ENCODE results near the gene FEM1B. TPM values are rescaled to one million over a fixed set of nuclear protein-coding genes. Genes with fewer than 3 reads are reported as not detected.

Gene FEM1B
- total RNA-seq, 4 donors from 2014 or later = 53.1 to 71.5 (median 56.5) TPM

- Histone ChIP-seq H3K27me3 (no peaks in the 10 kb centered on the region), H3K4me1 (peaks cover 68 to 79% (median 74%) of the 10 kb centered on the region in 4 donors), H3K4me3 (peak overlapping the region; percentile 91 to 98 (median 95)), H3K27ac (replicated peaks in 1 of 4) (peak overlapping the region; percentile 96 to 99 (median 98)), H3K36me3 (peaks cover 0 to 14% (median 8%) of the 10 kb centered on the region in 4 donors), H3K9me3 (no peaks in the 10 kb centered on the region)
- intact Hi-C loops (cut with DNase I) = no loop called here
- 30% methylated on average over 11 of the region's 11 CpGs for WGBS
- TF ChIP-seq POLR2A (IDR thresholded peaks at IDR 0.05; ENCODE audit: low read depth) = no peak
- no peak for TF ChIP-seq EP300 (IDR thresholded peaks at IDR 0.05)
- TF ChIP-seq POLR2AphosphoS5 (IDR thresholded peaks at IDR 0.05) = no peak
- no peak for TF ChIP-seq CTCF (IDR thresholded peaks at IDR 0.05)
- DNase-seq (ENCODE audit: extremely low spot score) = no peak
Measured at GRCh38 chr15:68279779-68280753, 2.5 kb downstream of the FEM1B start.

GRCh38 chr15:68281008-68281407, 3.5 kb downstream of the FEM1B start:
- Histone ChIP-seq H3K4me3 (peak overlapping the region; percentile 91 to 98 (median 95)), H3K36me3 (peaks cover 0 to 14% (median 11%) of the 10 kb centered on the region in 4 donors), H3K27ac (replicated peaks in 1 of 4) (peak overlapping the region; percentile 96 to 99 (median 98)), H3K4me1 (peaks cover 74 to 79% (median 75%) of the 10 kb centered on the region in 4 donors), H3K27me3 (no peaks in the 10 kb centered on the region), H3K9me3 (no peaks in the 10 kb centered on the region)
- WGBS = 29% methylated on average over 1 of the region's 1 CpG
- intact Hi-C loops (cut with DNase I) = no loop called here
- TF ChIP-seq EP300 (IDR thresholded peaks at IDR 0.05) (no peak), POLR2A (IDR thresholded peaks at IDR 0.05; ENCODE audit: low read depth) (no peak), CTCF (IDR thresholded peaks at IDR 0.05) (no peak), POLR2AphosphoS5 (IDR thresholded peaks at IDR 0.05) (no peak)
- no peak for DNase-seq (ENCODE audit: extremely low spot score)

GRCh38 chr15:68283401-68283800, 5.9 kb downstream of the FEM1B start:
- DNase-seq (ENCODE audit: extremely low spot score) = no peak
- H3K27me3 ChIP-seq = no peaks in the 10 kb centered on the region
- H3K36me3 ChIP-seq = peaks cover 0 to 14% (median 11%) of the 10 kb centered on the region in 4 donors
- 53% methylated on average over 2 of the region's 2 CpGs for WGBS
- TF ChIP-seq POLR2AphosphoS5 (IDR thresholded peaks at IDR 0.05) (no peak), POLR2A (IDR thresholded peaks at IDR 0.05; ENCODE audit: low read depth) (no peak), CTCF (IDR thresholded peaks at IDR 0.05) (no peak), EP300 (IDR thresholded peaks at IDR 0.05) (no peak)
- peaks cover 73 to 93% (median 87%) of the 10 kb centered on the region in 4 donors for H3K4me1 ChIP-seq
- H3K27ac ChIP-seq (replicated peaks in 1 of 4) = peak overlapping the region in 3 of 4 donors; percentile 96 to 99 (median 98)
- no peaks in the 10 kb centered on the region for H3K9me3 ChIP-seq
- intact Hi-C loops (cut with DNase I) = no loop called here
- H3K4me3 ChIP-seq = no peak overlapping the region

GRCh38 chr15:68284616-68285258, 7.2 kb downstream of the FEM1B start:
- no peaks in the 10 kb centered on the region for H3K9me3 ChIP-seq
- 87% methylated on average over 7 of the region's 7 CpGs for WGBS
- H3K36me3 ChIP-seq = peaks cover 3 to 20% (median 13%) of the 10 kb centered on the region in 4 donors
- no peak overlapping the region for H3K4me3 ChIP-seq
- H3K27me3 ChIP-seq = no peaks in the 10 kb centered on the region
- H3K27ac ChIP-seq (replicated peaks in 1 of 4) = peak overlapping the region in 2 of 4 donors; percentile 44 to 99
- no peak for DNase-seq (ENCODE audit: extremely low spot score)
- peaks cover 65 to 100% (median 98%) of the 10 kb centered on the region in 4 donors for H3K4me1 ChIP-seq
- no peak for TF ChIP-seq POLR2A (IDR thresholded peaks at IDR 0.05; ENCODE audit: low read depth)
- TF ChIP-seq EP300 (IDR thresholded peaks at IDR 0.05) = no peak
- TF ChIP-seq POLR2AphosphoS5 (IDR thresholded peaks at IDR 0.05) = no peak
- no peak for TF ChIP-seq CTCF (IDR thresholded peaks at IDR 0.05)
- intact Hi-C loops (cut with DNase I) = no loop called here

All from esophagus muscularis mucosa (tissue), 4 donors.